Breast epithelium (tissue), 3 donors: Measurements from ENCODE around the gene PEX11G.

Experiments used
- CTCF ChIP-seq, 3 donors: fragments of 450-650 bp; IDR thresholded peaks; one replicate each; pipeline ENCODE4 v1.5.1; 2016 to 2017; ENCODE audit warnings: antibody characterized with exemption in 3 of 3, mild to moderate bottlenecking in 3 of 3, moderate library complexity in 3 of 3
- POLR2A ChIP-seq: fragments of 450-650 bp; IDR thresholded peaks from one replicate; pipeline ENCODE4 v1.6.1; 2016; ENCODE audit warnings: antibody characterized with exemption, mild to moderate bottlenecking, moderate library complexity

DNA sequence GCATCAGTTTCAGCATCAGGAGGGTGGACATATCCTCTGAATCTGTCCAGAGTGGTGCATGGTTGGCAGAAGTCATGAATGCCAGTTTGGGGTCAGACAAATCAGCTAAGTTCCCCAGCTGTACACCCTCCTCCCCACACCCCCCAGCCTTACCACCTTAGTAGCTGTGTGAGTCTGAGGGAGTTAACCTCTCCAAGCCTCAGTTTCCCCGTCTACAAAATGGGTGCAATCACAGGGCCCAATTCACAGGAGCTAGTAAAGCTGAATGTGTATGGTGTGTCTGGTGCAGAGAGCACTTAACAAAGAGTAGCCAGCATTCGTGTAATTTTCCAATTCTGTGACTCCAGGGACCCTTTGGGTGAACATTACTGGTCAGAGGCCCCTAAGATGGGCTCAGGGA is 13.7 kb upstream of the PEX11G start:
- no peak for TF ChIP-seq CTCF (IDR thresholded peaks at IDR 0.05)
- no peak for TF ChIP-seq POLR2A
